Measurements from ENCODE around the gene BNIP5. TPM values are rescaled to one million over a fixed set of nuclear protein-coding genes. Genes with fewer than 3 reads are reported as not detected.
"Not testable (repeated sequence)": the region's sequence is repeated elsewhere in the genome, so short reads cannot be mapped to it uniquely, and the experiment has no call there.

Gene BNIP5
- total RNA-seq, 1 donor = not detected

DNA sequence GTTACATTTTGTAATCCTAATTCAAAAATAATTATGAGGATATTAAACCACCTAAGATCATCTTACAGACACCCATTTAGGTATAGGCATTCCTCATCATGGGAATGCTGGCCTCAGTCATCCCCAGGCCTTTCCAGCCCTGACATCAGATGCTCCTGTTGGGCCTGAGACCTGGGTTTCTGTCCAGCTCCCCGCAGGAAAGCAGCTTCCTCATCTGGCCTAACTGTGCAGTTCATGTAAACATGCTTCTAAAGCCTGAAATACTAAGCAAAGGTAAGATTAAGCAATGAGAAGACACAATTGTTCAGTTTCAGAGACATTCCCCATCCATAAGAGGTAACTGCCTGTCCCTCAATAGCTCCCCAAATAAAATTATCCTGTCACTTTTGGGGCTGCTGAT is 31.7 kb upstream of the BNIP5 start:
- H3K4me3 ChIP-seq (ENCODE audit: low read depth, low read length) = no peak overlapping the region
- DNase-seq (ENCODE audit: low read depth) = no peak
- no peak for TF ChIP-seq CTCF (IDR thresholded peaks at IDR 0.05; ENCODE audit: insufficient read depth, low read depth, low read length)

DNA sequence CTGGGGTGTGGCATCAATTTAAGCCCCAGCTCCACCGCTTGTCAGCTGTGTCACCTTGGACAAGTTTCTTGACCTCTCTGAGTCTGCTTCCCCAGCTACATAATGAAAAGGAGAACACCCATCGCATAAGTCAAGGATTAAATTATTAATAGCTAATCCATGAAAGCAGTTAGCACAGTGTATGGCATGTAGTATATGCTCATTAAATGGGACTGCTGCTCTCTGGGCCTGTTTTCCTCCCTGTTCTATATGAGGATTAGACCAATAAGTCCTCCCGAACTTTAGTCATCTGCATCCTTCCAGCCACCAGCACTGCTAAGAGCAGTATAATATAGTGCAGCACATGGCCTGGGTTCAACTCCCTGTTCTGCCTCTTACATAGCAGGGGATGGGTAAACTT is 31.1 kb upstream of the BNIP5 start:
- H3K4me3 ChIP-seq (ENCODE audit: low read depth, low read length) = no peak overlapping the region
- no peak for TF ChIP-seq CTCF (IDR thresholded peaks at IDR 0.05; ENCODE audit: insufficient read depth, low read depth, low read length)
- DNase-seq (ENCODE audit: low read depth) = no peak

DNA sequence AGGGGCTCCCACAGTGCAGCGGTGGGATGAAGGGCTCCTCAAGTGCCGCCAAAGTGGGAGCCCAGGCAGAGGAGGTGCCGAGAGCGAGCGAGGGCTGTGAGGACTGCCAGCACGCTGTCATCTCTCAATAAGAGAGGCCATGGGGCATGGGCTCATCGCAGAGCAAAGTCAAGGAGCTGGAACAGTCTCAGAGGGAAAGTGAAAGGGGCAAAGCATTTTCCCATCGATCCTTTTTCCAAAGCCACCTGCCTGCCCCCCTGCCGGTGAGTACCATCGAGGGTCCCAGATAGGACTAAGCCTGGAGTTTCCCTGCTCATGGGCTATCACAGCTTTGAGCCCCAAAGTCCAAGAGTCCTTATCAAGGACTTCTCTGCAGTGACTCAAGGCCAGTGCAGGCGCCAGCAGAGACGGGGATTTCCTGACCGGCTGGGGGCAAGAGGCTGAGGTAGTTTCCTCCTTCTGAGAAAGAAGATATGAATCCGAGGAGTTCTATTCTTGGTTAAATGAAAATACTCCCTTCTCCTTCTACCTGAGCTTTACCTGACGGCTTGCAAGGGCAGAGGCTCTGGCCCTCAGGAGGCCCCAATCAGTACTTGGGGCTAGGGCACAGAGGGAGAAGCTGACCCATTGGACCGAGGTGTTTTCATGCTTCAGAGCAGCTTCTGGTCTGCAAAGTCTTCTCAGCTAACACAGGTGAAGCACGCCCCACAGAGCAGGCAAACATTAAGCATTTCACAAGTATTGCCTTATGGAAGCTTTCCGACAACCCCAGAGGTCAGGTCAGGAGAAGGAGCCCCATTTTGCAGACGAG is 28.2 kb upstream of the BNIP5 start:
- H3K4me3 ChIP-seq (ENCODE audit: low read depth, low read length) = no peak overlapping the region
- no peak for DNase-seq (ENCODE audit: low read depth)
- no peak for TF ChIP-seq CTCF (IDR thresholded peaks at IDR 0.05; ENCODE audit: insufficient read depth, low read depth, low read length)

GRCh38 chr6:36364061-36364635 is 27.5 kb upstream of the BNIP5 start:
- DNase-seq (ENCODE audit: low read depth) = not testable (repeated sequence)

DNA sequence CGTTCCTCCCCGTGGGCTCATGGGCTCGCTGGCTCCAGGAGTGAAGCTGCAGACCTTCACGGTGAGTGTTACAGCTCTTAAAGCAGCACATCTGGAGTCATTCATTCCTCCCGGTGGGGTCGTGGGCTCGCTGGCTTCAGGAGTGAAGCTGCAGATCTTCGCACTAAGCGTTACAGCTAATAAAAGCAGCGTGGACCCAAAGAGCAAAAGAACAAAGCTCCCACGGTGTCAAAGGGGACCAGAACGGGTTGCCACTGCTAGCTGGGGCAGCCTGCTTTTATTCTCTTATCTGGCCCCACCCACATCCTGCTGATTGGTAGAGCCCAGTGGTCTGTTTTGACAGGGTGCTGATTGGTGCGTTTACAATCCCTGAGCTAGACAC is 26.7 kb upstream of the BNIP5 start:
- not testable (repeated sequence) for DNase-seq (ENCODE audit: low read depth); H3K4me3 ChIP-seq (ENCODE audit: low read depth, low read length)

More at GRCh38 chr6:36364061-36364635, 27.5 kb upstream of the BNIP5 start:
- not testable (repeated sequence) for H3K4me3 ChIP-seq (ENCODE audit: low read depth, low read length)

GRCh38 chr6:36362551-36363370 is 26.1 kb upstream of the BNIP5 start:
- DNase-seq (ENCODE audit: low read depth) = no peak
- no peak for TF ChIP-seq CTCF (IDR thresholded peaks at IDR 0.05; ENCODE audit: insufficient read depth, low read depth, low read length)

DNA sequence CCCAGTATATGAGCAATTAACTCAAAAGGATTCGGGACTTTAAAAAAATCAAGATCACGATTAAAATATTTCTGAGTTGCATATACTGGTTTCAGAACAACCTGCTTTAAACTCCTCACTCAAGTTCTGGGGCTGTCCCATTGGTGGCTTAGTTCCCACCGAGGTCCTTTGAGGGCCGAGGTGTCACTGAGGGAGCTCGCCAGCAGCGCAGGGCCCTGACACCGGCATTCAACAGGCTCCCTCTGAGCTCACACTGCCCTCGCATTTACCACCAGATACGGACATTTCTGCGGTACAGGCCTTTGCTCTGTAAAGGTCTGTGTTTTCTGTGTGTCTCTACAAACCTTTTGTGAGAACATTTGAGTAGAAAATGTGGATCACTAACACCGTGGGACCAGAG is 24.4 kb upstream of the BNIP5 start:
- DNase-seq (ENCODE audit: low read depth) = no peak
- no peak overlapping the region for H3K4me3 ChIP-seq (ENCODE audit: low read depth, low read length)
- no peak for TF ChIP-seq CTCF (IDR thresholded peaks at IDR 0.05; ENCODE audit: insufficient read depth, low read depth, low read length)

More at GRCh38 chr6:36362551-36363370, 26.1 kb upstream of the BNIP5 start:
- no peak overlapping the region for H3K4me3 ChIP-seq (ENCODE audit: low read depth, low read length)
